NT2/D1 (cell line): ENCODE measurements around the gene HOXA10.

Source experiments
- SUZ12 ChIP-seq: IDR thresholded peaks from 2 replicates; pipeline ENCODE4 v1.6.1; 2011; ENCODE audit not compliant: insufficient read length, insufficient read depth; ENCODE audit errors: extremely low read depth
- YY1 ChIP-seq: IDR thresholded peaks from 2 replicates; pipeline ENCODE4 v1.6.1; 2011; ENCODE audit not compliant: insufficient read length, insufficient read depth

DNA sequence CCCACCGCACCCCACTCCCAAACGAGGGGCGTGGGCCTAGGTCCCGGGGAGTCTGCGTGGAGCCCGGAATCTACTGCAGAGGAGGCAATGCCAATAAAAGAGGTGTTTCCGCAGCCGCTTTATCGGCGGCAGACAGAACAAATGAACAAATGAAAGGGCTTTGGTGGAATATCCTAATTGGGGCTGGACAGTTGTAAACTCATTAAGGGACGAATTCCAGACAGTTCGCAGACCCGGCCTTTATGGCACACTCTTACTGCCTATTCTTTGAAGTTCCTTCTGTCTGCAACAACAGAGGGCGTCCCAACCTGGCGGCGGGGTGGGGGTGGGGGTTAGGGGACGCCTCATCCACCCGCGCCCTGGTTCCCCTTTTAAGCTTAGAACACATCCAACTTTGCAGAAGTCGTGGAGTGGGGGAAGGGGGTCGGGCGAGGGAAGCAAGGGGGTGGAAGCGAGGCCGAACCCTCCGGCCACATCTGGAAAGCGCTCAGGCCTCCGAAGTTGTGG, 12.9 kb downstream of the HOXA10 start:
- TF ChIP-seq YY1 (no peak), SUZ12 (no peak)
